ENCODE data around the gene MCTP1.

MCTP1 gene

DNA sequence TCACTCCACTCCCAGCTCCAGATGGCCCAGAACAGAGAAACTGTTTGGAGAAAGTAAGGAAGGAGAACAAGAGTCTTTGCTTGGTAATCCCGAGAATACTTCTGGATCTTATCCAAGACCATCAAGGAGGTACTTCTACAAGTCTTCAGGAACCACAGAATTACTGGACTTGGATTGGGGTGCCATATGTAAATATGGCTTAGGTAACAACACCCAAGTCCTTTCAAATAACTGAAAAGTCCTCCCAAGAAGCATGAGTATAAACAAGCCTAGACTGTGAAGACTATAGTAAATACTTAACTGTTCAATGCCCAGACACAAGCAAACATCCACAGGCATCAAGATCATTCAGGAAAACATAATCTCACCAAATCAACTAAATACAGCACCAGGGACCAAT is 170.0 kb downstream of the MCTP1 start:
- DNase-seq (ENCODE audit: low read depth in 2 of 2), result no peak

- DNase-seq (ENCODE audit: low read depth in 2 of 2), result no peak
Measured at GRCh38 chr5:95114305-95114704, 170.6 kb downstream of the MCTP1 start.

GRCh38 chr5:95113489-95113888 is 171.4 kb downstream of the MCTP1 start:
- no peak for DNase-seq (ENCODE audit: low read depth in 2 of 2)

DNA sequence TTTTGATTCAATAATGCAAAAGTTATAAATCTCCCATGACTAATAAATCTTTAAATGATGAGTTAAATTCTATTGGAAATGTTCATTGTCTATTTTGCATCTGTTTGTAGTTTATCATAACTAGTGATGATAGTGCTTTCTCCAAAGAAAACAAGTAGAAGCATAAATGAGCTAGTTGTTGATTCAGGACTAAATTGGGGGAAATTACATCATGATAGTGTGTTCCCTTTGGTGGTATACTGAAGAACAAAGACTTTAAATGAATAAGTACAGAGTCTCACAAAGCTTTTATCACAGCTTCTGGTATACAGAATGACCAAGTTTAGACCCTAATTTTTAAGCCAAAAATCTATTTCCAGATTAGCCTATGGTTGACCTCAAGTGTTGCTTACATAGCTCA is 173.8 kb downstream of the MCTP1 start:
- no peak for DNase-seq (ENCODE audit: low read depth in 2 of 2)

DNA sequence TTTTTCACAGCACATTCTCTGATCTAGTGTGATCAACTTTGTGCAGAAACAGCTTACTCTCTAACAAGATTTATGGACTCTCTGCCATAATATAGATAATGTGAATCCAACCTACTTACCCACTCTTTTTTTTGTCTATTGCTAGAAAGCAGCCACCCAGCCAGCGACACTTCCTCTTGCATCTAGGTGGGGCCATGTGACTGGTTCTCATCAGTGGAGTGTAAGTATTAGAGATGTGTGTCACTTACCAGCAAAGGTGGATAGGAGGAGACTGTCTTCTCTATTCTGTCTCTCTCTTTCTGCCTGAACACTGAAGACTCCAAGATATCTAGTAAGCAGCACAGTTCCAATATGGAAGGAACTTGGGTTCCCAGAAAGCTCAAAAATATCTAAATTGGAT is 174.8 kb downstream of the MCTP1 start:
- no peak for DNase-seq (ENCODE audit: low read depth in 2 of 2)

DNA sequence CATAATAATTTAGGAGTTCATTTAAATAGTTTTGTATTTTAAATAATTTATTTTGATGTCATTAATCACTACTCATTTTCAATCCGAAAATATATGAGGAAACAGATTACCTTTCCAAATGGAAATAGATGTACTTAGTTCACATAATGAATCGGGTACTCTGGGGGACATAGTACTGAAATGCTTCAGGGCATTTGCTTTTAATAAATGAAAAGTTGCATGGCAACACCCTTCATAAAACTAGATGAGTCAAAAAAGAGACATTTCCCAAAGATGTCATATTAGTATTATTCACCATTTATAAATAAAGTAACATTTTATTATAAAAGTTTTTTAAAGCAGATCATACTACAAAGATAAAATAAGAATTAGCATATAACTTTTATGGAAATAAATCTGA is 177.8 kb downstream of the MCTP1 start:
- no peak for DNase-seq (ENCODE audit: low read depth in 2 of 2)

DNA sequence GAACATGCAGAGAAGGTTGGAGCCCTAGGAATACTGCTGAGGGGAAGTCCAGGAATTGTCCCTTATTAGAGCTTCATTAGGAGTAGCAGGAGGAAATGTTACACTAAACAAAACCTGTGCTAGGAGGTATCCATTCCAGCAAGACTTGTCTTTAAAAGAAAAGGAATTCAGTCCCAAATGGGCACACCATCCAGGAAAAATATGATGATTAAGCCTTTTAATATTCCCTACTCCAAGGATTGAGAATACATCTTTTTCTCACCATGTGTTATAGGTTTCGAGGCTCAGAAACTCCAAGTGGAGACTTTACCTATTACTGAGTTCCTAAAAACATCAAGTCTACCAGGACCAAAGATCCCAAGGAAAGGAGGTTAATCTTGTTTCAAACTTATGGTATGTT is 179.3 kb downstream of the MCTP1 start:
- no peak for DNase-seq (ENCODE audit: low read depth in 2 of 2)

GRCh38 chr5:95102687-95103086 is 182.2 kb downstream of the MCTP1 start:
- no peak for DNase-seq (ENCODE audit: low read depth in 2 of 2)

DNA sequence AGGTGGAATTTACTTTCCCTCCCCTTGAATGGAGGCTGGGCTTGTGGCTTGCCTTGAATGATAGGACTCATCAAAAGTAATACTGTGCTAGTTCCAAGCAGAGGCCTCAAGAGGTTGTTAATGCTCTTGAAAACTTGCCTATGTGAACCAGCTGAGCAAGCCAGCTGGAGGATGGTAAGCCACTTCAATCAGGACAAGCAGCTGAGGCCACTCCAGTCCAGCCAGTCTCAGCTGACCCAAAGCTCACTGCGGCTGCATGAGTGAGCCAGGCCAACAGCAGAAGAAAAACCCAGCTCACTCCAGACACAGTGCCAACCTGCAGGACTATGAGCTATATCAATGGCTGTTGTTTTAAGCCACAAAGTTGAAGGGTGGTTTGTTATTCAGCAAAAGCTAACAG is 182.8 kb downstream of the MCTP1 start:
- no peak for DNase-seq (ENCODE audit: low read depth in 2 of 2)

DNA sequence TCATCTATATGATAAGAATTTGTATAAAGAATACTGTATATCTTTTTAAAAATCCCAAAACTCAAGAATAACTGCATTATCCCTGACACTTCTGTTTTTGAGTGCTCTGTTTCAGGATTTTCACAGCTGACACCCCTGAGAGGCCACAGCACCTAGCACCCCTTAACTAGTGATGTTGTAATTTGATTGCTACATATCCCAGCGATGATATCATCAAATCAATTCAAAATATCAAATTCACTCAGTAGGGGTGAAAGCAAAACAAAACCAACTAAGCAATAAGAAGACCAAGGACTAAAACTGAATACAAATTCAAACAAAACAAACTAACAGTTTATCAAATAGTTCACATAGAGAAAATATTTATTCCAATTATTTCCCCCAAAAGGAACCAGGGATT is 184.3 kb downstream of the MCTP1 start:
- DNase-seq (ENCODE audit: low read depth in 2 of 2), result no peak

DNA sequence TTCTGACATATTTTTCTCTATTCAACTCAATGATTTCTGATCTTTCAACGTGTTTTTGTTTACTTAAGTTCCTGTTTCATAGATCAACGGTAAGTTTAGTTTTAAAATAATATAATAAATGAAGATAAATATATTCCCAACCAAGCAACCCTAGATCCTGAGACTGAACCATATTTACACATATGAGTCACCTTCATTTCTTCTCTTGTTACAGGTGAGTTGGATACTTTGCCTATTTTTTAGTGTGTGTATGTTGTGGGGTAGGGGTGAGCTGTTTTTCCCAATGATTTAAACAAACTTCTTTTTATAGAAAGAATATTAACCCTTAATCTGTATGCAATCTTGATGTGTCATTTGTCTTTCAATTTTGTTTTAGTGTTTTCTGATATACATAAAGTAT is 186.9 kb downstream of the MCTP1 start:
- DNase-seq (ENCODE audit: low read depth in 2 of 2), result no peak

- DNase-seq (ENCODE audit: low read depth in 2 of 2), result no peak
Measured at GRCh38 chr5:95093211-95093610, 191.7 kb downstream of the MCTP1 start.

DNA sequence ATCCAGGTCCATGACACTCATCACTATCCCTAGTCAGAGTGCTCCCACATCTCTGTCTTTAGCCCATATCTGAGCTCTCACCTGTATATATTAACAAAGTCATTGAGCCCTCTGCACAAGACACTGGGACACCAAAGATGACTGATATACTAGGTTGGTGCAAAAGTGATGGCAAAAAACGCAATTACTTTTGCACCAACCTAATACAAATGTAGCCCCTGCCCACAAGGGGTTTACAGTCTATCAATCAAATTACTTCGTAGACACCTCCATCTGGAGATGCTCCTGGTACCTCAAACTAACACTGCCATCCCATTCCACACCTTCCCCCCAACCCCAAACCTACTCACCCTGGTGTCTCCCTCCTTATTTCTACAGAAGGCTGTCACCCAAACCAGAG is 194.1 kb downstream of the MCTP1 start:
- no peak for DNase-seq (ENCODE audit: low read depth in 2 of 2)

GRCh38 chr5:95087816-95088317 is 197.0 kb downstream of the MCTP1 start:
- DNase-seq (ENCODE audit: low read depth in 2 of 2), result peak in 1 of 2 experiments; percentile 23

- DNase-seq (ENCODE audit: low read depth in 2 of 2), result no peak
Measured at GRCh38 chr5:95086927-95087815, 197.7 kb downstream of the MCTP1 start.

- no peak for DNase-seq (ENCODE audit: low read depth in 2 of 2)
Measured at GRCh38 chr5:95084757-95085156, 200.1 kb downstream of the MCTP1 start.

DNA sequence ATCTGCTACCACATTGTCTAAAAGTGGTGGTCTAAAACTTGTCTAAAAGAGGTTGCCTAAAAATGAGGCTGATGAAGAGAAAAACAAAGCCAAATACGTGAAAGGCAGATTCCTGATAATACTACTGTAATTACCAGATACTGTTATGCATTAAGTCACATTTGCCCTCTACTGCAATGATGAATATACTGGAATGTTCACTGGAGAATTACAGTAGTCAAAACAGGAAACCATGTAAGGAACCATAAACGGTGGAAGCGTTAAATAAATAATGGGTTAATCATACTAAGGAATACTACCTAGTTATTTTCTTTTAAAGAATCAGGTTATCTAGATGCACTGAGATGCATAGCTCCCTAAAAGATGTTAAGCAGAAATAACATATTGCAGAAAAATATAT is 201.3 kb downstream of the MCTP1 start:
- DNase-seq (ENCODE audit: low read depth in 2 of 2), result no peak

DNA sequence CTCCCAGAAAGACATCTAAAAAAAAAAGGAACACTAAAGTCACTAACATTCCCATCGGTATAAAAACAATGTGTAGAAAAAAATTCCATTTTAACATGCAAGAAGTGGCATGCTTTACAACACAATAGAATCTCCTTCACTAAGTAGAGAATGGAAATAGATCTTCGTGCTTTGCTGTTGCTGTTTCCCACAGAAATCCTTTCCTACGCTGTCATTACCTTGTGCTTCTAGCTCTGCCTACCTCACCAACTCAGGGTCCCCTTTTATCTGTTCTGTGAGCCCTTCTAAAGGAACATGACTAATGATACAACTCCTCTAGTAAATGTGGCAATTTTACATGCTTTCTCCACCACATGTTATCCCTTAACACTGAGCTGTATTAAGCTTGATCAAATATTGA is 202.9 kb downstream of the MCTP1 start:
- no peak for DNase-seq (ENCODE audit: low read depth in 2 of 2)

GRCh38 chr5:95081500-95081960 is 203.4 kb downstream of the MCTP1 start:
- peak; percentile 41 to 47 for DNase-seq (ENCODE audit: low read depth in 2 of 2)

DNA sequence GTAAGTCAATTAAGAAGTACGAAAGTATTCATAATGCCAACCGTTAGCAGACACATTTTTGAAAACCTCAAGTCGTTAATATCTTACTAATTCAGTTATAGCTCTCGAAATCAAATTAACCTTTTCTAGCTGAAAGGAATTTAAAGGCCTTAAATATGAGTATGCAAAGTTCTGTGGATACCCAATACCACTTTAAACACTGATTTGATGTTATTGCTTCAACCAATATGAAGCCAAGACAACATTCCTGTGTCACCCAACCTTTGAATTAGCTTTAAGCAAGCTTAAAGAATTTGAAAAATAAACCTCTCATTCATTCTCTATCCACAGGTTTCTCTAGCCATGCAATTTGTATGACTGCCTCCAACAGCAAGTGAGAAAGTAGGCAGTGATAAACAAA is 204.5 kb downstream of the MCTP1 start:
- no peak for DNase-seq (ENCODE audit: low read depth in 2 of 2)

GRCh38 chr5:95080030-95080429 is 204.9 kb downstream of the MCTP1 start:
- no peak for DNase-seq (ENCODE audit: low read depth in 2 of 2)

- no peak for DNase-seq (ENCODE audit: low read depth in 2 of 2)
Measured at GRCh38 chr5:95078868-95079267, 206.0 kb downstream of the MCTP1 start.

DNA sequence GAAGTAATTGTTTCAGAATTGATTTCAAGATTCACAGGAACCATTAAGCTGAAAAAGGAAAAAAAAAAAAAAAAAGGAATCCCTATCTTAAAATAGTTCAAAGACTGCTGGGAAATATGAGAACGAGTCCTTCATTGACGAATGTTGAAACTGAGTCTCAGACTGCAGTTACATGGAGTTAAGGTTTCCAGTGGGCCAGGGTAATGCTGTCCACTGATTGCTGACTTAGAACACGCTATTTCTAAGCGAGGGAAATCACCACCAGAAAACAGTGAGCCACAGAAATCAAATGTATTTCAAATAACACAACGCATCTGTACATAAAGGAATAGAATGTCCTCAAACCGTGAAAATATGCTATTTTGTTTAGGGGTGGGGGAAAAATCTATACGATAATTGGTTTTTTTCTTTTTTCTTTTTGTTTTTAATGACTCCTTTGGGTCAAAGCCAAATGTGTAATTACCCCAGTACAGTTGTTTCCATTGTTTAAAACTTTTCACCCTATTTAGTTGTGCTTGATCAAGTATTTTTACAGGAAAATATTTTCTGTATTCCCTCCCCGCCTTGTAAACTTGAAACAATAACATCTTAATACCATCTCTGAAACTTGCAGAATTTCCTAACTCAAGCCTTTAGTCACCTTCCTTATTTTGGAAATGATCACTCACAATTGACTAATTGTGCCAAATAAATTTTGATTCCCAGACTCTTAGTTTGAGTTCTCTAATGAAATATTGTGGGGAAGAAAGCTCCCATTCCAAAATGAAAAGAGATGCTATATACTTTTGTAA is 208.3 kb downstream of the MCTP1 start:
- DNase-seq (ENCODE audit: low read depth in 2 of 2), result no peak

Data from fibroblast of skin of left biceps (primary cell).